HPDE6-E6E7 (cell line): Measurements from ENCODE around the gene MAGEA2B.
"Not testable (repeated sequence)": the region's sequence is repeated elsewhere in the genome, so short reads cannot be mapped to it uniquely, and the experiment has no call there.

Source experiments
- DNase-seq: peaks from one replicate; pipeline ENCODE4 v3.0.0; 2011; ENCODE audit warnings: missing footprints; ENCODE audit errors: extremely low spot score

Gene MAGEA2B

GRCh38 chrX:152713815-152714787 is at the start of gene MAGEA2B:
Gene MAGEA2B (plus strand): TSS chrX:152714628. CDS start chrX:152717107, 2,479 bp downstream.
- not testable (repeated sequence) for DNase-seq

GRCh38 chrX:152674135-152674534 is 40.3 kb upstream of the MAGEA2B start:
- no peak for DNase-seq

- DNase-seq: not testable (repeated sequence)
Observed at GRCh38 chrX:152674652-152675051, 39.8 kb upstream of the MAGEA2B start.

GRCh38 chrX:152681012-152681411 is 33.4 kb upstream of the MAGEA2B start:
- DNase-seq: not testable (repeated sequence)

GRCh38 chrX:152697952-152698931 is 16.2 kb upstream of the MAGEA2B start, which contains the start of gene MAGEA3:
Gene MAGEA3 (plus strand): TSS chrX:152698794. CDS start chrX:152700833, 2,039 bp downstream.
- DNase-seq: not testable (repeated sequence)

- DNase-seq: not testable (repeated sequence)
Observed at GRCh38 chrX:152700390-152700789, 14.0 kb upstream of the MAGEA2B start.

GRCh38 chrX:152706500-152706899 is 7.9 kb upstream of the MAGEA2B start:
- DNase-seq: not testable (repeated sequence)

GRCh38 chrX:152709173-152709572 is 5.3 kb upstream of the MAGEA2B start, which contains the start of gene CSAG2:
Gene CSAG2 (minus strand): TSS chrX:152709273. CDS start chrX:152709112, 161 bp downstream.
- not testable (repeated sequence) for DNase-seq

GRCh38 chrX:152713195-152713594 is 1.2 kb upstream of the MAGEA2B start:
- not testable (repeated sequence) for DNase-seq

- DNase-seq: no peak
Observed at GRCh38 chrX:152725409-152725808, 11.0 kb downstream of the MAGEA2B start.

GRCh38 chrX:152733261-152733975 is 19.0 kb downstream of the MAGEA2B start, which contains the start of the genes CSAG1 and MAGEA12:
Gene CSAG1 (minus strand): TSS chrX:152733721. CDS start chrX:152732460, 1,261 bp downstream.
Gene MAGEA12 (plus strand): TSS chrX:152733757. CDS start chrX:152736162, 2,405 bp downstream.
- DNase-seq: no peak

GRCh38 chrX:152734143-152734858 is 19.9 kb downstream of the MAGEA2B start:
- not testable (repeated sequence) for DNase-seq

GRCh38 chrX:152735101-152735500 is 20.7 kb downstream of the MAGEA2B start:
- DNase-seq: no peak

GRCh38 chrX:152735860-152736511 is 21.6 kb downstream of the MAGEA2B start:
- DNase-seq: no peak

- DNase-seq: not testable (repeated sequence)
Observed at GRCh38 chrX:152736528-152736927, 22.1 kb downstream of the MAGEA2B start.

GRCh38 chrX:152738560-152738959 is 24.1 kb downstream of the MAGEA2B start:
- DNase-seq: no peak

GRCh38 chrX:152753686-152754650 is 39.5 kb downstream of the MAGEA2B start, which contains the start of gene MAGEA2:
Gene MAGEA2 (minus strand): TSS chrX:152753842. CDS start chrX:152751363, 2,479 bp downstream.
- not testable (repeated sequence) for DNase-seq

GRCh38 chrX:152754871-152755270 is 40.4 kb downstream of the MAGEA2B start:
- not testable (repeated sequence) for DNase-seq
